Neuronal stem cell (in vitro differentiated cells): ENCODE data around the gene GALNT12.

Source experiments
- DNase-seq: peaks from one replicate; pipeline ENCODE4 v3.0.0-alpha.2; 2013; ENCODE audit warnings: low spot score
- H2AFZ ChIP-seq: one replicate; pipeline ENCODE4 v1.6.1; 2013; ENCODE audit warnings: mild to moderate bottlenecking, low read length, inconsistent platforms
- H2AK5ac ChIP-seq: 2 replicates; pipeline ENCODE4 v1.6.1; 2013; ENCODE audit warnings: low read depth, mild to moderate bottlenecking, inconsistent platforms, low read length, moderate library complexity, mixed read lengths
- H2BK120ac ChIP-seq: 2 replicates; pipeline ENCODE4 v1.6.1; 2013; ENCODE audit warnings: low read depth, mild to moderate bottlenecking, inconsistent platforms, low read length, moderate library complexity, mixed read lengths
- H2BK12ac ChIP-seq: one replicate; pipeline ENCODE4 v1.6.1; 2013; ENCODE audit warnings: low read length, inconsistent platforms
- H2BK15ac ChIP-seq: 2 replicates; pipeline ENCODE4 v1.6.1; 2013; ENCODE audit warnings: mild to moderate bottlenecking, low read length, inconsistent platforms, mixed read lengths
- H2BK5ac ChIP-seq: one replicate; pipeline ENCODE4 v1.6.1; 2013; ENCODE audit warnings: inconsistent platforms, mild to moderate bottlenecking, low read length, moderate library complexity
- H3K14ac ChIP-seq: one replicate; pipeline ENCODE4 v1.6.1; 2013; ENCODE audit warnings: low read length, inconsistent platforms
- H3K18ac ChIP-seq: 2 replicates; pipeline ENCODE4 v1.6.1; 2013; ENCODE audit warnings: low read length, inconsistent platforms
- H3K23ac ChIP-seq: 2 replicates; pipeline ENCODE4 v1.6.1; 2013; ENCODE audit warnings: low read depth, mild to moderate bottlenecking, mixed read lengths, low read length, inconsistent platforms; ENCODE audit not compliant: poor library complexity
- H3K27ac ChIP-seq: replicated peaks from 3 replicates; pipeline ENCODE4 v1.5.1; 2013; ENCODE audit warnings: low read length, inconsistent platforms
- H3K27me3 ChIP-seq, 3 experiments: 2 replicates each; pipeline ENCODE4 v1.6.1; 2013; ENCODE audit warnings: low read length in 3 of 3, mild to moderate bottlenecking in 2 of 3, inconsistent platforms in 1 of 3, low read depth in 1 of 3, mixed read lengths in 1 of 3, moderate library complexity in 1 of 3; ENCODE audit not compliant: control insufficient read depth in 3 of 3, insufficient read depth in 3 of 3
- H3K36me3 ChIP-seq, 2 donors: replicated peaks in 1 of 2; 2 replicates each; pipeline ENCODE4 v1.6.1; 2013; ENCODE audit warnings: low read length in 2 of 2; ENCODE audit not compliant: control insufficient read depth in 2 of 2, insufficient read depth in 2 of 2
- H3K4ac ChIP-seq: 2 replicates; pipeline ENCODE4 v1.6.1; 2013; ENCODE audit warnings: inconsistent platforms, mild to moderate bottlenecking, low read length, moderate library complexity
- H3K4me1 ChIP-seq, 2 donors: 1 replicate in 1 of 2; 2 replicates in 1 of 2; pipeline ENCODE4 v1.6.1; 2013; ENCODE audit warnings: low read length in 2 of 2, low read depth in 1 of 2; ENCODE audit not compliant: control insufficient read depth in 2 of 2, insufficient read depth in 1 of 2
- H3K4me2 ChIP-seq: one replicate; pipeline ENCODE4 v1.6.1; 2013; ENCODE audit warnings: mild to moderate bottlenecking, low read length, inconsistent platforms; ENCODE audit not compliant: insufficient read depth, poor library complexity, severe bottlenecking
- H3K4me3 ChIP-seq, 2 donors: 2 replicates each; pipeline ENCODE4 v1.5.1; 2013; ENCODE audit warnings: low read length in 2 of 2, mild to moderate bottlenecking in 2 of 2, inconsistent platforms in 1 of 2, moderate library complexity in 1 of 2
- H3K79me1 ChIP-seq: one replicate; pipeline ENCODE4 v1.6.1; 2013; ENCODE audit warnings: low read depth, mild to moderate bottlenecking, inconsistent platforms, low read length, moderate library complexity
- H3K9ac ChIP-seq: one replicate; pipeline ENCODE4 v1.6.1; 2013; ENCODE audit warnings: mild to moderate bottlenecking, low read depth, low read length, inconsistent platforms; ENCODE audit not compliant: poor library complexity
- H3K9me3 ChIP-seq, 2 donors: replicated peaks in 1 of 2; 2 replicates each; pipeline versions ENCODE3 to v1.6.1; 2013; ENCODE audit warnings: low read length in 2 of 2, mild to moderate bottlenecking in 2 of 2, inconsistent platforms in 1 of 2, low read depth in 1 of 2, mixed read lengths in 1 of 2, moderate library complexity in 1 of 2; ENCODE audit not compliant: control insufficient read depth in 2 of 2, insufficient read depth in 1 of 2
- H4K8ac ChIP-seq: one replicate; pipeline ENCODE4 v1.6.1; 2013; ENCODE audit warnings: low read depth, mild to moderate bottlenecking, inconsistent platforms, low read length, moderate library complexity
- H4K91ac ChIP-seq: one replicate; pipeline ENCODE4 v1.6.1; 2013; ENCODE audit warnings: low read length, low read depth, mild to moderate bottlenecking, inconsistent platforms; ENCODE audit not compliant: poor library complexity
- WGBS, 2 donors: extraction: QIAGEN DNeasy Blood & Tissue Kit; methylation state at CpG; one replicate each; pipeline ENCODE4 v1.1.7; 2013; ENCODE audit warnings: missing lambda C conversion rate in 2 of 2, mixed read lengths in 1 of 2; ENCODE audit not compliant: insufficient read length in 2 of 2, insufficient replicate concordance in 1 of 2; ENCODE audit errors: extremely low coverage in 2 of 2; 5-methylcytosine and 5-hydroxymethylcytosine counted together

The GALNT12 gene

DNA sequence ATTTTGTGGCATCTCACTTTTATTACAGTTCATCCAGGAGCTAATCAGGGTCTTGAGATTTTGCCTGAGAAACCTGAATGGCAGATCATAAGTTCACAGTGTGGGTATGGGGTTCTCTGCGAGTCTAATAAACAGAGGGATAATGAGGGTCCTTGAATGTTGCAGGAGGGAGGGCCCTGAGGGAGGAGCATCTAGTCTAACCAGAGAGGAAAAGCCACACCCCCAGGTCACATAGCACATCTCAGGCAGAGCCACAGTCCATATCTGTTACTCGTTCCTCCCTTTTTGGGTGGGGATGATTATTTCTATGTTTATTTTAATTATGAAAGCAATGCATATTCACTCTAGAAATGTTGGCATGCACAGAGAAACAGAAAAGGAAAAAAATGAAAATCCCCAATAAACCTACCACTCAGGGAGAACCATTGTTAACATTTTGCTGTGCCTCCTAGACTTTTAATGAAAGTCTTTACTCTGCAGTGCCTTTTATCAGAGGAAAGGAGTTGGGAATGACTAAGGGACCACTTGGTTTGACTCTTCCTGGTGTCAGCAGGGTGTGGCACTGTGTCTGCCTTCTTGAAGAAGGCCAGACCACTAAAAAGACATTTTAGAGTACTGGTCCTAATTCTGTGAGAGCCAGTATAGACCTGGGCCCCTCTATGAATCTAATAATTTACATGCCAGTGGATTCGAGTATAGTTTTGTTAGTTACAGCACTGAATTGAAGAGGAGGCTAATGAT lies 2.8 kb downstream of the GALNT12 start:
- Histone ChIP-seq H3K27me3 (peaks cover 0 to 39% (median 0%) of the 10 kb centered on the region in 3 experiments), H4K8ac (no peak overlapping the region), H2BK5ac (no peak overlapping the region), H2AK5ac (no peak overlapping the region), H3K14ac (no peak overlapping the region), H3K4me1 (peaks cover 16 to 21% of the 10 kb centered on the region in 2 donors), H3K36me3 (no peaks in the 10 kb centered on the region), H2BK15ac (no peak overlapping the region), H2BK12ac (no peak overlapping the region), H3K9me3 (no peaks in the 10 kb centered on the region), H3K4ac (no peak overlapping the region), H3K4me2 (peak overlapping the region; percentile 12), H4K91ac (no peak overlapping the region), H3K23ac (no peak overlapping the region), H3K4me3 (no peak overlapping the region), H2AFZ (peak overlapping the region; percentile 9), H3K79me1 (no peaks in the 10 kb centered on the region), H3K9ac (no peak overlapping the region), H3K27ac (peak overlapping the region; percentile 66), H2BK120ac (no peak overlapping the region), H3K18ac (no peak overlapping the region)
- WGBS, 2 donors: no CpG with 5 or more reads among the region's 3 CpGs
- no peak for DNase-seq

DNA sequence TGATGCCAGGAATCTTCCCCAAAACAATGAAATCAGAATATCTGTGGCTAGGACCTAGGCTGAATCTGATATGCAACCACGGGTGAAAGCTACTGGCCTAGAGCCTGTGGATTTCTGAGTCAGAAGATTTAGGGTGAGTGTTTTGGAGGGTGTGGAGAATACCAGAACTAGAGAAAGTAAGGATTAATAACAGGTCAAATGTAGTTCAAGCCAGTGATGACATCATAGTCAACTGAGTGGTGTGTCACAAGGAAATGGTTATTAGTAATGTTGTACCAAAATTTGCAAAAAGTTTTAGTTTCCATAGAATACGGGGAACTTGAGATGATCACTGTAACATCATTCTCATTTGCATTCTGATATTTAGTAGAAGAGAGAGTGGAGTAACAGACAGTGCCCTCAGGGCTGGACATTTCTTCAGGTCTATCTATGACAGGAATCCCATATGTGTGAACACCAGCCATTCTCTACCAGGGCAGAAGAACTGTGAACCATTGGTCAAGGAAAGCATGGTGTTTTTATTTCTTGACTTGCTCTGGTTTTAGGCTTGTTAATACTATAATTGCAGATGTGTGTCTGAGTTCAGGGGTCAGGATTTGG lies 3.7 kb downstream of the GALNT12 start:
- Histone ChIP-seq H3K79me1 (no peaks in the 10 kb centered on the region), H3K9me3 (no peaks in the 10 kb centered on the region), H3K9ac (no peak overlapping the region), H2BK15ac (no peak overlapping the region), H2BK12ac (no peak overlapping the region), H2AK5ac (no peak overlapping the region), H2BK5ac (no peak overlapping the region), H3K18ac (no peak overlapping the region), H3K27me3 (peaks cover 0 to 30% (median 0%) of the 10 kb centered on the region in 3 experiments), H2AFZ (no peak overlapping the region), H3K36me3 (no peaks in the 10 kb centered on the region), H4K91ac (no peak overlapping the region), H3K23ac (no peak overlapping the region), H3K4me1 (peaks cover 16 to 21% of the 10 kb centered on the region in 2 donors), H3K14ac (no peak overlapping the region), H3K4ac (no peak overlapping the region), H3K4me2 (no peak overlapping the region), H2BK120ac (no peak overlapping the region), H3K27ac (no peak overlapping the region), H4K8ac (no peak overlapping the region), H3K4me3 (no peak overlapping the region)
- no CpG with 5 or more reads among the region's 2 CpGs for WGBS, 2 donors
- no peak for DNase-seq

DNA sequence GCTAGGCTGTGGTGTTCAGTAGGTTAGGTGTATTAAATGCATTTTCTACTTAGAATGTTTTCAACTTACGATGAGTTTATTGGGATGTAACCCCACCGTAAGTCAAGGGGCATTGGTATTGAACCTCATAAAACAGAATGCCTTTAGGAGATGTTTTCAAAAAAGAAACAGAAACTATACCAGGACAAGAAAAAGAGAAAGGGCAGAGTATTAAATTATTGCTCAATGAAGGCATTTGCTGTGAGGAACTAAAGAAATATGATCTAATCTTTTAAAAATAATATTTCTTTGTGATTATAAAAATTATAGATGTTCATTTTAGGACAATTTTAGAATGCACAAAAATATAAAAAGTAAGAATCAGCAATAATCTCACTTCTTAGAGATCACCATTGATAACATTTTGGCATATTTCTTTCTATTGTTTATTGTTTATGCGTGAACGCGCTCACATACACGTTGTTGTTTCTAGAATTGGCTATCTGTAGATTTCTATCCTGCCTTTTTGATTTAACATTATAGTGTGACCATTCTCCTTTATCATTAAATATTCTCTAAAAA lies 8.0 kb downstream of the GALNT12 start:
- no CpG with 5 or more reads among the region's 6 CpGs for WGBS, 2 donors
- H3K4me2 ChIP-seq: no peak overlapping the region
- H3K4me1 ChIP-seq: peaks cover under 1% of the 10 kb centered on the region in 2 donors
- no peak overlapping the region for H2BK15ac ChIP-seq
- H4K91ac ChIP-seq: no peak overlapping the region
- no peaks in the 10 kb centered on the region for H3K27me3 ChIP-seq
- no peaks in the 10 kb centered on the region for H3K36me3 ChIP-seq
- no peak for DNase-seq
- no peak overlapping the region for H2BK120ac ChIP-seq
- H3K79me1 ChIP-seq: no peaks in the 10 kb centered on the region
- no peak overlapping the region for H2AFZ ChIP-seq
- H4K8ac ChIP-seq: no peak overlapping the region
- no peak overlapping the region for H3K23ac ChIP-seq
- H2BK5ac ChIP-seq: no peak overlapping the region
- no peak overlapping the region for H3K27ac ChIP-seq
- H3K9ac ChIP-seq: no peak overlapping the region
- no peak overlapping the region for H2AK5ac ChIP-seq
- no peak overlapping the region for H3K18ac ChIP-seq
- H2BK12ac ChIP-seq: no peak overlapping the region
- H3K4ac ChIP-seq: no peak overlapping the region
- H3K4me3 ChIP-seq: no peak overlapping the region
- no peaks in the 10 kb centered on the region for H3K9me3 ChIP-seq
- H3K14ac ChIP-seq: no peak overlapping the region

DNA sequence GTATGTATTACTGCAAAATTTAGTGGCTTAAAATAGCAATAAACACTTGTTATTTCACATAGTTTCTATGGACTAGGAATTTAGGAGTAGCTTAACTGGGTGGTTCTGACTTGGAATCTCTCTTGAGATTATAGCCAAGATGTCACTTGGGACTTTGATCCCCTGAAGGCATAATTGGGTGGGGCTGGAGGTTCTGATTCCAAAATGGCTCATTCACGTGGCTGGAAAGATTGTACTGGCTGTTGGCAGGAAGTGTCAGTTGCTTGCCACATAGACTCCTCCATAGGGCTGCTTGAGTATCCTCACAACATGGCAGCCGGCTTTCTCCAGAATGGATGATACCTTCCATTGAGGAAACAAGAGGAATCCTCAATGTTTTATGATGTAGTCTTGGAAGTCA lies 11.3 kb downstream of the GALNT12 start:
- H3K4me2 ChIP-seq: no peak overlapping the region
- H2BK15ac ChIP-seq: no peak overlapping the region
- no peaks in the 10 kb centered on the region for H3K79me1 ChIP-seq
- no peak overlapping the region for H2AFZ ChIP-seq
- H3K27ac ChIP-seq: no peak overlapping the region
- H3K4me1 ChIP-seq: no peaks in the 10 kb centered on the region
- no peak overlapping the region for H4K91ac ChIP-seq
- WGBS, 2 donors: no CpG with 5 or more reads among the region's 2 CpGs
- no peak overlapping the region for H2BK5ac ChIP-seq
- H2BK120ac ChIP-seq: no peak overlapping the region
- H2BK12ac ChIP-seq: no peak overlapping the region
- no peak overlapping the region for H4K8ac ChIP-seq
- no peak for DNase-seq
- H2AK5ac ChIP-seq: no peak overlapping the region
- H3K18ac ChIP-seq: no peak overlapping the region
- no peaks in the 10 kb centered on the region for H3K27me3 ChIP-seq
- H3K14ac ChIP-seq: no peak overlapping the region
- H3K9me3 ChIP-seq: no peaks in the 10 kb centered on the region
- no peak overlapping the region for H3K4me3 ChIP-seq
- no peak overlapping the region for H3K23ac ChIP-seq
- no peaks in the 10 kb centered on the region for H3K36me3 ChIP-seq
- H3K9ac ChIP-seq: no peak overlapping the region
- H3K4ac ChIP-seq: no peak overlapping the region
